ENCODE results near the gene CECR2.

Gene CECR2

DNA sequence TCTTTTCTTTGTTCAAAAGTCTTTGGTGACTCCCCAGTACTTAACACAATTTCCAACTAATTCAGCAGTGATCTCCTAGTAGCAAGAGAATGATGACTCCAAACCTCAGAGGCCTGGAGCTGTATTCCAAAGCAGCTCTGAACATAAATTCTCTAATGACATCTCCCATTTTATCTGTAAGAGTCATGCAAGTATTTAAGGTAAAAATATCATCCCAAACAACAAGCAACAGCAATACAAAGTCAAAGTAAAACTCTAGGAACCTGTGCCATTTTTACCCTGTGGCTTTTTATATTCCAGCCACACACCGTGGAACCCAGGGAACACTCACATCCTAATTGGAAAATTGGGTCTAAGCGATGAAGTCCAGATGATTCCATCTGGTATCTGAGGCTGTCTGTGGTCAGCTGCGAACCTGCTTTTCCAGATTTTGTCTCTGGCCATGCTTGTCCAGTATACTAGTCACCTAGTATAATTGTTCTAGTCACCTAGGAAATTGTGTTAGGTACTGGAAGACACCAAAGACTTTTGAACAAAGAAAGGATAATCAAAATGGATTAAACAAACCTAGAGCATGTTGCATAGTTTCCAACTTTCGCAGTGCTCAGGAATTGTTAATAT lies 101.7 kb downstream of the CECR2 start:
- DNase-seq (ENCODE audit: low read depth) = no peak

DNA sequence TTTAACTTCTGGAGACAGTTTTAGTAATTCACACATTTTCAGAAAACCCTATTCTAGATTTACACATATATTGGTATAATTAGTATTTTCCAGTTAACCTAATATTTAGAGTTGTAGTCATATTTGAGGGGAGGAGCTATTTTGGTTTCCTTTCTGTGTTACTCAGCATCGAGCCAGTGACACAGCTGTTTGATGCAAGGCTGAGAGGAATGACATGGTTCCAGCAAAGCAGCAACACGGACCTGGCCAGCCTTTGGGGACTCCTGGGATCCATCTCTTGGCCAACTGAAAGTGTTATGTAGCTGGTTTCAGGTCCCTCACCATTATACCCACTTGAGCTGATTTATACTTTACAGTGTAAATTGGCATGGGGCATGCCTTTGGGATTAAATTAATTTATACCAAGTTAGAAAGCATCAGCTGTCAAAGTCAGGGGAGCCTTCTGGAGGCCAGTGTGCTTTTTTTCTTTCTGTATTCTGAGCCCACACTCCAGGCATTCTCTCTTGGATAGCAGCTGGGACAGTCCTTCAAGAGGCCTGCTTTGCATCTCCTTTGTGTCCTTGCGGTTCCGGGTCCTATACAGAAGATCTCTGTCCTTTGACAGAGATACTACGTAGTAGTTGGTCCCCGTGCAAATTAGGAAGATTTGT lies 102.8 kb downstream of the CECR2 start:
- DNase-seq (ENCODE audit: low read depth) = no peak

DNA sequence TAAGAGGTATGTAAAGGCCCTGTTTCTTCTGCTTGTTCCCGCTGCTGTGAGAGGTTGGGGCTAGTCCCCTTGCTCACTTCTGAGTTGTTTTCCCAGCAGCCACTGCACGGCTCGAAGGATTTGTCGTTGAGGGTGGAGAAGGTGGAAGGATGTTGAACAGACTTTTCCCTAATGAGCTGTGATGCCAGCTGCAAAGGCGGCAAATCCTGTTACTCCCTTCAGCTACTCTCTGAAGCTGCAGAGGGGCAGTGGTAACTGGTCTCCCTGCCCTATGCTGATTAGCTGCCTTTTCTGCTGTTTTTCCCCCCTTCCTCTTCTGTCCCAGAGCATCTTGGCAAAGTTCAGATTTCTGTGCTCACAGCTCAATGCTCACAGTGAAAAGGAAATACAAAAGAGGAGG lies 103.7 kb downstream of the CECR2 start:
- no peak for DNase-seq (ENCODE audit: low read depth)

DNA sequence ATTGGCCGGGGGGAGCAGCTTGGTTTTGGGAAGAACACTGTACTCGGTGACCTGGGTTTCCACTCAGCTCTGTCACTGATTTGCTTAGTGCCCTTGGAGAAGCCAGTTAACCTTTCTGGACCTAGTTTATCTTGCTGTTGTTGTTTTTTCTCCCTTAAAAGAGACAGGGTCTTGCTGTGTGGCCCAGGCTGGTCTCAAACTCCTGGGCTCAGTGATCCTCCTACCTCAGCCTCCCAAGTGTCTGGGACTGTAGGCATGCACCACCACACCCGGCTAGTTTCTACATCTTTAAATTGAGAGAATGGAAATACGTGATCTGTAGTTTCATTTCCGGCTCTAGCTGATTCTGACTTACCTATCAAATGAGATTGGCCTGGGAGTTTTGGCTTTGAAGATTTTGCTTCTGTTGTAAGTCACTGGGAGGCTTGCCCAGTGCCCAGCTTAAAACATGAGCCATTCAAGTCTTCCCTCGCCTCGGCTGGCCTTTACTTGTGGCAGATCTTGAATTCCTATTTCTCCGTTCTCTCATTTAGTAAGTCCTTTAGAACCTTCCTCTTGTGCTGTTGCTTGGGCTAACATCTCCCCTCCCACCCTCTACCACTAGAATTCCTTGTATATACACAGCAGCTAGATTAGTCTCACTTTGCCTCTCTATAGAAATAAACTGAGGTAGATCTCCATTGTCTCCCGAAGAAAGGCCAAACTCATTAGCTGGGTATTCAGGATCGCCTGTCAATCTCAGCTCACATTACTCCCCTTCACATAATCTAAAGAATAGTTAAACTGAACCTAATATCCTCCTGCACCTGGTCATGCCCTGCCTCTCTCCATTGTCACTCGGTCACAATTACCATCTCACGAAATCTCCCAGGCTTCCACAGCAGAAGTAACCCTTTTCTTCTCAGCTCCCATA lies 106.3 kb downstream of the CECR2 start:
- DNase-seq (ENCODE audit: low read depth) = no peak

DNA sequence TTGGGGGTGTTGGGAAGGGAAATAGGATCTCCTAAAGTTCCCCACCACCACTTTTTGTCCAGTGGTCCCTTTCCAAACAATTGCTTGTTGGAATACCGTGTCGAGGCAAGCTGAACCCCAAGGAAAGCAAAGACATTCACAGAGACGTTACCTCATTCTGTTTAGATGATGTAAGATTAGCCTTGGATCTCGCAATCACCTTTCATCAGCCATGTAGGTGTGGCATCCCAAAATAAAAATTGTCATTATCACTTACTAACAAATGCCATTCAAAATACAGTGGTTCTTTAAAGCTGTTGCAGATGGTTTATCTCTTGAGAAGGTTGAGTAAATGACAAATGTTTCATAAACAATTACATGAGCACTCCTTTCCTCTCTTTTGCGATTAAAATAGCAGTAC lies 107.6 kb downstream of the CECR2 start:
- DNase-seq (ENCODE audit: low read depth) = no peak

DNA sequence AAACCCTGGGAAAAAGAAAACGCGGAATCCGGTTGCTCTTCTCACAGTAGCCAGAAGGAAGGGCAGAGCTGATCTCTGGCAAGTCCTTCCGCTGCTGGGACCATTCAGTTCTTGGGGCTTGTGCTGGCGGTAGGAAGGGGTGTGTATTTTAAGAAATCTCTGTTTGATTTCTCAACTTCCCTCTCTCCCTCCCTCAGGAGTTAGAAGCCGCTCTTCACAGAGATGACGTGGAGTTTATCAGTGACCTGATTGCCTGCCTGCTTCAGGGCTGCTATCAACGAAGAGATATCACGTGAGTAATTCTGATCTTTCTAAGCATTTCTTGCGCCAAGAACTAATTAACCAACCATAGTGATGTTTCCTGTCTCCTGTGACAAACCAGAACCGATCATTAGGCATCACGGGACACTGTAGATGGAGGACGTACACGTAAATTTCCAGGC lies 108.2 kb downstream of the CECR2 start:
- no peak for DNase-seq (ENCODE audit: low read depth)

DNA sequence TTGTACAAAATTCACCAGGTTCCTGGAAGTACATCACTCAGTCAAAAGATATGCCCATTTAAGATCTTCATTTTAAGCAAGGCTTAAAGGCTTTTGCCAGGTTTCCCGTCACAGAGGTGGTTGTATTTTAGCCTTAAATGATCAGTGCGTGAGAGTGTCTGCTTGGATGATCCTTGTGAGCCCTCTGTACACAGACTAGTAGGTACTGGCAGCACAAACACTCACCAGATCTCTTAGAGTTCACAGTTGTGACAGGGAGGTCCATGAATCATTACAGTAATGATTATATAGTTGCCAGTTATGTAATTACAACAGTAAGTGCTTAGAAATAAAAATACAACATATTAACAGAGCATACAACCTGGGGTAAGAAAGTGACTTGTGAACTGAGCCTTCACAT lies 109.9 kb downstream of the CECR2 start:
- DNase-seq (ENCODE audit: low read depth) = no peak

DNA sequence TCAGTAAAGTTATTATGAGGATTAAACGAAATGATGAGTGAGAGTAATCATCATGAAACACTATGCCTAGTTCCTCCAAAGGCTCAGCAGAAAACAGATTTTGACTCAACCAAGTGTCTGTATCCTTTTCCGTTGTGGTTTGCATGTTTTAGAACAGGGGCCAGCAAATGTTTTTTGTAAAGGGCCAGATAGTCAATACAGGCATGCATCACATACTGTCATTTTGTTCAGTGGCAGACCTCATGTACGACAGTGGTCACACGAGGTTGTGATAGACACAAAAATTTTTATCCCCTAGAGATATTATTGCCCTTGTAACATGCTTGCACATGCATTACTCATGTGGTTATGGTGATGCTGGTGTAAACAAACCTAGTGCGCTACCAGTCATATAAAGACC lies 112.2 kb downstream of the CECR2 start:
- DNase-seq (ENCODE audit: low read depth) = no peak

DNA sequence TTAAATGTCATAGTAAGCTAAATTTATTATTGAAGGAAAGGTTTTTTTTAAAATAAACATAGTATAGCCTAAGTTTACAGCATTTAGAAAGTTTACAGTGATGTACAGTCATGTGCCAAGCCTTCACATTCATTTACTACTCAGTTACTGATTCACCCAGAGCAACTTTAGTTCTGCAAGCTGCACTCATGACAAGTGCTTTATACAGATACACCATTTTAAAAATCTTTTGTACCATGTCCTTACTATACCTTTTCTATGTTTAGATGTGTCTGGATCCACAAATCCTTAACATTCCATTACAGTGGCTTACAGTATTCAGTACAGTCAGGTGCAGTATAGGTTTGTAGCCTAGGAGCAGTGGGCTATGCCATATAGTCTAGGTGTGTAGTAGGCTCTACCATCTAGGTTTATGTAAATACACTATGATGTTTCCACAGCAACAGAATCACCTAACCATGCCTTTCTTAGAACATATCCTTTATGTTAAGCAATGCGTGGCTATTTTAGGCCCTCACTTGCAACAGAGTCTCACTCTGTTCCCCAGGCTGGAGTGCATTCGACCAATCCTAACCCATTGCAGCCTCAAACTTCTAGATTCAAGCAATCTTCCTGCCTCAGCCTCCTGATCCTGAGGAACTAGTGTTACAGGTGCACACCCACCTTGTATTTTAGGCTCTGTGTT lies 114.6 kb downstream of the CECR2 start:
- DNase-seq (ENCODE audit: low read depth) = no peak

DNA sequence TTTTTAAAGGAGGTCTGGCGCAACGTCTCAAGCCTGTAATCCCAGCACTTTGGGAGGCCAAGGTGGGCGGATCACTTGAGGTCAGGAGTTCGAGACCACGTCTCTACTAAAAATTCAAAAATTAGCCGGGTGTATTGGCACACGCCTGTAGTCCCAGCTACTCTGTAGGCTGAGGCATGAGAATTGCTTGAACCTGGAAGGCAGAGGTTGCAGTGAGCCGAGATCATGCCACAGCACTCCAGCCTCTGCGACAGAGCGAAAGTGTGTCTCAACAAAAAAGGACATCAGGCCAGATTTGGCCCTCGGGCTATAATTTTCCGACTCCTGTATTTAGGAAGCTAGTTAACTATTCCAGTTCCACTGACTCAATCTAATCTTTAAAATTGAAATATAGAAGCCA lies 115.3 kb downstream of the CECR2 start:
- DNase-seq (ENCODE audit: low read depth) = no peak

DNA sequence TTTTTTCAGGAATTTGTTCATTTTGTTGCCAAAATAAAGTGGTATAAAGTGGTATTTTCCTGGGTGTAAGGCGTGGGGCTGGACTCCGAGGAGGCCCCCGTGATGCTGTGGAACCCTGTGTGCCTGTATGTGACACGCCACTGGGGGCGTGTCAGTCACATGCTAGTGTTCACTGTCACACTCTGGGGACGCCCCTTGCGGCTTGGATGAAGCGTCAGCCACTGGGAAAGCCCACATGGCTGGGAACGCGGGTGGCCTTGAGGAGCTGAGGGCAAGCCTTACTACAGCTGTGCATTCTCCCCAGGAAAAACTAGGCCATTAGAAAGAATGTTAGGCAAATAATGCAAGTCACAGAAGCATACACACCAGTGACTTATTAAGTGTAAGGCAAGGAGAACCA lies 117.1 kb downstream of the CECR2 start:
- no peak for DNase-seq (ENCODE audit: low read depth)

DNA sequence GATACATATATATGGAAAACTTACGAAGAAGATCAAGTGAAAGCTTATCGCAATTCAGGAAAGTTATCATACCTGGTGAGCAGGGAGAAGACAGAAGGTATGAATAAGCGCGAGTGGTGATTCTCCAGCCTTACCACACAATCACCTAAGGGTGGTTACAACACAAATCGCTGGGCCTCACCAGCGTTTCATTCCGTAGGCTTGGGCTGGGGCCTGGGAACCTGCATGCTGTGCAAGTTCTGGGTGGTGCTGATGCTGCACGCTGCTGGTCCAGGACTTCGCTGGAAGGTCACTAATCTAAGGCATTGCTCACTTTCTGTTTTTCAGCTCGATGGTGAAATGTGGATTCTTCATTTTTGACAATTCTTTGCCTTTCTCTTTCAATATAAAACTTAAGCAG lies 117.5 kb downstream of the CECR2 start:
- DNase-seq (ENCODE audit: low read depth) = no peak

DNA sequence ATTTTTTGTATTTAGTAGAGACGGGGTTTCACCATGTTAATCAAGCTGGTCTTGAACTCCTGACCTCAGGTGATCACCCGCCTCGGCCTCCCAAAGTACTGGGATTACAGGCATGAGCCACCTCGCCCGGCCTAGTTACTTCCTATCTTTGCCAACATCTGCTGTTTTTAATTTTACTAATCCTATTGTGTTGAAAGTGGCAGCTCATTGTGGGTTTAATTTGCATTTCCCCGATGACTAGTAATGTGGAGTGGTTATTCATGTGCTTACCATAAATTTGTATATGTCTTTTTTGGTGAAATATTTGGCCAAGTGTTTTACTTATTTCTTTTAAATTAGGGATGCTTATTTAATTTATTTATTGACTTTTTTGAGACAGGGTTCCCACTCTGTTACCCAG lies 119.8 kb downstream of the CECR2 start:
- no peak for DNase-seq (ENCODE audit: low read depth)

DNA sequence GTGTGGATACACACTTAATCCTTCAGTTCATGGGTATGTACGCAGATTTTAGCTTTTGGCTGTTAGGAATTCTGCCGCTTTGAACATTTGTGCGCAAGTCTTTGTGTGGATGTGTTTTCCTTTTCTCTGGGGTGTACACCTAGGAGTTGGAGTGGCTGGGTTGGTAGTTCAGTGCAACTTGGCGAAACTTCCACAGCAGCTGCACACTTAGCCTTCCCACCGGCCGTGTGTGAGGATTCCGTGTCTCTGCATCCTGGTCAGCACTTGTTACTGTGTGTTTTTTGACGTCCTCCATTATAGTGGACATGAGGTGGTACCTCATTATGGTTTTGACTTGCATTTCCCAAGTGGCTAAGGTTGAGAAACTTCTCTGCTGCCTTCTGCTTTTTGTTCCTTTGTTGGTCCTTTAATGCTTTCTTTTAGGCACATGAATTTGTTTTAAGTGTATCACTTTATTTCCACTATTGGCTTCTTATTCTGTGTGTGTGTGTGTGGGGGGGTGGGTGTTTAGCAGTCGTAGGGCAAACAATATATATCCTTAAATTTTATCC lies 121.9 kb downstream of the CECR2 start:
- no peak for DNase-seq (ENCODE audit: low read depth)

DNA sequence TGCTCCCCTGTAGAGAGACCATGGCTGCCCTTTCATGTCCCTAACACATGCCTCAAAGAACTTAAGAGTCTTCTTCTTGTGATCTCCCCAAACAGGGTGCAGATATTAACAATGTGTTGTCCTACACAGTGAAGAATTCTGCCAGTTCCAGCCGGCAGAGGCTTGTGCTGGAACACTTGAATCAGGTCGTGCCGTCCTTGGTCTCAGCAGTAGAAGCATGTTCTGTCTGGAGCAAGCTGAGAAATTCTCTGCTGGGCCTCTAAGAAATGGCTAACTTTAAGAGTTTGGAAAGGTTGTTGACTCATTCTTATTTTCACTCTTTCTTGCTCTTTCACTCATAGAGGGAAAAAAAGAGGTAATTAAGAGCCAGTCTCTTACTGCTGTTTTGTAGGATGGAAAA lies 123.0 kb downstream of the CECR2 start:
- no peak for DNase-seq (ENCODE audit: low read depth)

DNA sequence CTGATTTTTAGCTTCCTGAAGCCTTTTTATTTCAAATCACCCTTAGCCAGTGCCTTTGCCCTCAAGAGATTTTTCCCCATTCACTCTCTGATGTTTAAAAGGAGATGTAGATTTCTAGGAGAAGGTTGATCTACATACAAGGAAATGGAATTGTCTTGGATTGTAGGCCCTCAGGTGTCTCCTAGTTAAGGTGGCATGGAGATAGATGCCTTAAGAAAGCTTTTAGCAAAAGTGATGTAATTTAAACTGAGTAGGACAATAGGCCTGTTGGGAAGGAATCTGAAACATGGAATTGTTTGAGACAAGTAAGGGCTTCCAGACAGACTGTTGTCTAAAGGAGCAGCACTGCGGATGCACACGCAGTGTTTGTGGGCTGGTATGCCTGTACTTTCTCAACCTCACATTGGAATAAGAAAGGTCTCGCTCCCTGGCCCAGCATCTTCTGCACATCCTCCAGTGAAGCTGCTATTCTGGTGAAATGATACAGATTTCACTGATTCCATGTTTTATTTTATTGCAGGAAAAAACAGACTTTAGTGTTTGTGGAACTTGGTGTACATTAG lies 124.2 kb downstream of the CECR2 start:
- DNase-seq (ENCODE audit: low read depth) = no peak

DNA sequence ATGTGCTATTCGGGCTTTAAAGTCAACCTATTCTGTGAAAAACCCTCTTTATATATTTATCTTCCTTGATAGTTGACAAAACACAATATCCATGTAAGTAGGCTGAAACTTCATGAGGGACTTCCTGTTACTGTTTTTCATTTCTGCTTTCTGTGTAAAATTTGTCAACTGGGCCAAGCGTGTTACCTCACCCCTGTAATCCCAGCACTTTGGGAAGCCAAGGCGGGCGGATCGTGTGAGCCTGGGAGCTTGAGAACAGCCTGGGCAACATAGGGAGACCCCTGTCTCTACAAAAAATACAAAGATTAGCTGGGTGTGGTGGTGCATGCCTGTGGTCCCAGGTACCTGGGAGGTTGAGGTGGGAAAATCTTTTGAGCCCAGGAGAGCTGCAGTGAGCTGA lies 127.6 kb downstream of the CECR2 start:
- DNase-seq (ENCODE audit: low read depth) = no peak

DNA sequence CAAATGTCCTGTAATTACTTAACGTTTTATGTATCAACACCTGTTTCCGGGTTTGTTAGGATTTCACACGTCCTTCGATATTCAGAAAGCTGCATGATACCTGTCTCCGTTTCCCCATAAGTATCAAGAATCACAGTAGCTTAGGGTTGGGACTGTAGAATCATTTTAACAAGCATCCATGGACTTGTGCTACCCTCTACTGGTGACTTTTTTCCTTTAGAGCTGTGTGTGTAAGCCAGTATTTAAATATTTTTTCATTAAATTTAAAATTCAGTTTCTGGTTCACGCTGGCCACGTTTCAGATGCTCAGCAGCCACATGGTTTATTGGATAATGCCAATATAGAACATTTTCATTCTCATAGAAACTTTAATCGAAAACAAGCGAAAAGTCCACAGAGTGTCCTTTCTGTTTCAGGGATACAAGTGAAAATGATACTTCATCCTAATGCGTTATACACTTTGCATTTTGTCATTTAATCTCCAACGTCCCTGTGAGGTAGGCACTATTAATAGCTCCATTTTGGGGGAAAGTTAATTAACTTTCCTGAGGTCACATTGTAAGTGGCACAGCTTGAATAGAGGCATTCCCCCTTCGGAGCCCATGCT lies 132.5 kb downstream of the CECR2 start:
- peak; percentile 16 for DNase-seq (ENCODE audit: low read depth)

DNA sequence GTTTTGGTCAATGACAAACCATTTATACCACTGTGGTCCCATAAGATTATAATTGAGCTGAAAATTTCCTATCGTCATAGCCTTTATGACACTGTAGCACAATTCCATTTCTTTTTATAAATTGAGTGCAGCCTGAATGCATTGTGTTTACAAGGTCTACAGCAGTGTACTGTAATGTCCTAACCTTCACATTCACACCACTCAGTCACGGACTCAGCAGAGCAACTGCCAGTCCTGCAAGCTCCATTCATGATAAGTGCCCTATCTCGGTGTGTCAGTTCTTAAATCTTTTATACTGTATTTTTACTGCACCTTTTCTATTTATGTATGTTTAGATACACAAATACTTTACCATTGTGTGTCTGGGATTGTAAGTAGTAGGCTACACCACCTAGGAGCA lies 138.8 kb downstream of the CECR2 start:
- DNase-seq (ENCODE audit: low read depth) = no peak

DNA sequence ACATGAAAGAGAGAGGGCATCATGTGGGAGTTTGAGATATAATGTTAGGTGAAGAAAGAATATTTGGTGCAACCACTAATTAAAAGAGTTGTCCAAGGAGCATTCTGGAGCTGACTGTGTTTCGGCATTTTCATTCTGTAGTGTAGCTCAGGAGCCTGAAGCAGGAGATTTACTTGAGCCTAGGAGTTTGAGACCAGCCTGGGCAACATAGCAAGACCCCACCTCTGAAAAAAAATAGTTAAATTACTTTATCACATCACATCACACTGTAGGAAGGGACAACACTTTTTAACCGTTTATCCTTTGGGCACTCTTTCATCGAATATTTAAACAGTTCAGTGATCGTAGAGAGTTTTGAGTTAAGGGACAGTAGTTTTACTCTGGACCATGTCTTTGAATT lies 143.7 kb downstream of the CECR2 start:
- no peak for DNase-seq (ENCODE audit: low read depth)

DNA sequence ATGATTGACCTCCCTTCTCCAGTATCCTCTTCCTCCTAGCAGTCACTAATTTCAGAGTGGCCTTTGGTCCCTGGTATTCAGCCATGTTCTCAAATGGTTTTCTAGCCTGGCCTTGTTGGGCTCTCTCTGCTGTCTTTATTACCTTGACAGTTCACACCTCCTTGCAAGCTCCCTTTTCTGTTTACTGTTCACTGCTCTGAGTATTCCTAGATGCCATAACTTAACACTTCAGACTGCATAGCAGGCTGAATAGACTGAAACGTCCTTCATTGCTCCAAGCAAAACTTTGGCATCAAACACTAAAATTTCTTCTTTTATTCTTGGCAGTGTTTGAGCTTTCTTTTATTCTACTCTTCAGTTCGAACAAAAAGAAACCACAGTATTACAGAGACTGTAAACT lies 144.4 kb downstream of the CECR2 start:
- DNase-seq (ENCODE audit: low read depth) = no peak

DNA sequence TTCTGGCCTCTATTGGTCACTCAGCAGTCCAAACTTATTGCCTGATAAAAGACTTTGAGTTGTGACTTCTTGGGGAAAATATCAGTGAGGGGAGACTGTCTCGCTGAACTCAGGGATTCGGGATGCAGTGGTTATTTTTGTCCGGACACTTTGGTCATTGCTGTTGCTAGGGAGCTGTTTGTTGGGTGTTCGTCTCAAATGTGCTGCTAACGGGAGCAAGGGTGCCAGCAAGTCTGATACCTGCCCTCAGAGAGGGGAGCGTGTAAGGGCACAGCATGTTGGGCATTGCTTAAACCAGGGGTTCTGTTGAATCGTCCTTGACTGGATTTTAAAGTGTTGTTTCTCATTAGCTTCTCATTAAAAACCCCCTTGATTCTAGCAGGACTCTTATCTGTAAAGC lies 144.8 kb downstream of the CECR2 start:
- DNase-seq (ENCODE audit: low read depth) = no peak
